Measurements from ENCODE around the gene PLEKHM3. TPM values are rescaled to one million over a fixed set of nuclear protein-coding genes. Genes with fewer than 3 reads are reported as not detected.

The PLEKHM3 gene
- polyA plus RNA-seq, 1 experiment = 7.0 TPM

DNA sequence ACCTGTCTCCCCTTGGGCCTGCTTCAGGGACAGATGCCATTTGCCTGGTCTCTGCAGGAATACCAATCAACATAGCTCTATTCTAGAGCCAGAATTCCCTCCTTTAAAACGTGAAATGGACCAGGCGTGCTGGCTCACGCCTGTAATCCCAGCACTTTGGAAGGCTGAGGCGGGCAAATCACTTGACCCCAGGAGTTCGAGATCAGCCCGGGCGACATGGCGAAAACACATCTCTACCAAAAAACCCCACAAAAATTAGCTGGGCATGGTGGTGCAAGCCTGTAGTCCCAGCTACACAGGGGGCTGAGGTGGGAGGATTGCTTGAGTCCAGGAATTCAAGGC, 127.0 kb downstream of the PLEKHM3 start:
- no peak overlapping the region for H3K4me3 ChIP-seq (ENCODE audit: low read depth, low read length)
- TF ChIP-seq, protein P1, sequence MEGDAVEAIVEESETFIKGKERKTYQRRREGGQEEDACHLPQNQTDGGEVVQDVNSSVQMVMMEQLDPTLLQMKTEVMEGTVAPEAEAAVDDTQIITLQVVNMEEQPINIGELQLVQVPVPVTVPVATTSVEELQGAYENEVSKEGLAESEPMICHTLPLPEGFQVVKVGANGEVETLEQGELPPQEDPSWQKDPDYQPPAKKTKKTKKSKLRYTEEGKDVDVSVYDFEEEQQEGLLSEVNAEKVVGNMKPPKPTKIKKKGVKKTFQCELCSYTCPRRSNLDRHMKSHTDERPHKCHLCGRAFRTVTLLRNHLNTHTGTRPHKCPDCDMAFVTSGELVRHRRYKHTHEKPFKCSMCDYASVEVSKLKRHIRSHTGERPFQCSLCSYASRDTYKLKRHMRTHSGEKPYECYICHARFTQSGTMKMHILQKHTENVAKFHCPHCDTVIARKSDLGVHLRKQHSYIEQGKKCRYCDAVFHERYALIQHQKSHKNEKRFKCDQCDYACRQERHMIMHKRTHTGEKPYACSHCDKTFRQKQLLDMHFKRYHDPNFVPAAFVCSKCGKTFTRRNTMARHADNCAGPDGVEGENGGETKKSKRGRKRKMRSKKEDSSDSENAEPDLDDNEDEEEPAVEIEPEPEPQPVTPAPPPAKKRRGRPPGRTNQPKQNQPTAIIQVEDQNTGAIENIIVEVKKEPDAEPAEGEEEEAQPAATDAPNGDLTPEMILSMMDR (IDR thresholded peaks at IDR 0.05; ENCODE audit: low read depth, low read length) = no peak
- POLR2A ChIA-PET = no interaction called here
- H3K27ac ChIP-seq (ENCODE audit: low read depth, low read length) = no peak overlapping the region
- no peak for DNase-seq (ENCODE audit: low read depth, low spot score)
- CTCF ChIA-PET = no interaction called here
- H3K9me3 ChIP-seq (ENCODE audit: control insufficient read depth, insufficient read depth, low read length) = no peaks in the 10 kb centered on the region
- no peaks in the 10 kb centered on the region for H3K27me3 ChIP-seq (ENCODE audit: control insufficient read depth, insufficient read depth, low read length)

DNA sequence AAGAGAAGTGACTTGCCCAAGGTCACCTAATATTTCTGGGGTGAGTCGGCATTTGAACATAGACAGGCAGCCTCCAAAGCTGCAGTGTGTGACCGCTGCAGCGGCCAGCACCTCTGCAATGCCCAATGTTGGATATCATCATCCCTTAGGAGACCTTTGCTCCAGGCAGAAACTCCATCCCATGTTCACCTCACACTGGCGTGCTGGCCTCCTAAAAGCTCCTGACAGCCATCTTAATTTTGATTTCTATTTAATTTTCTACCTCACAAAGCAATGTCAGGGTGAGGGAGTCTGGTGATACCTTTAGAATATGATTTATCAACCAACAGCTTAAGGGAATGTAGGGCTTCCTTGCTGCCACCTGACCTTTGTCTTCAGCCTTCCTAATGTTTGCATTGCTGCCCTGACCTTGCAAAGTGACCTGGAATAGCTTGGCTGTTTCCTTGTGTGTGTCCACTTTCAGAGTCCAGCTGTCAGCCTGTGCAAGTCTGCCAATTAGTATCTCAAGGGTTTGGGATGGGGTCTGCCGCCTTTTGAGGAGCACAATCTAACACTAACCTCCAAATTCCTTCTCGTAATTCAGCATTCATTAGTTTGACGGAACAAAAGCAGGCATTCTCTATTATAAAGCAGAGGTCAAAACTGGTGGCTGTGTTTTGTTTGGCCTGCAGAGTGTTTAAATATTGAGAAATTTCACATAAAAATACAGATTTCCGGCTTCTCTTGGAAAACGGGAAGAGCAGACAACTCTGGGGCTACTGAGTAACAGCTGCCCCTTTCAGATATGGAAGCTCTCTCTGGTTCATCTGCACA, 127.6 kb downstream of the PLEKHM3 start:
- Histone ChIP-seq H3K9me3 (ENCODE audit: control insufficient read depth, insufficient read depth, low read length) (no peaks in the 10 kb centered on the region), H3K27me3 (ENCODE audit: control insufficient read depth, insufficient read depth, low read length) (no peaks in the 10 kb centered on the region), H3K4me3 (ENCODE audit: low read depth, low read length) (no peak overlapping the region), H3K27ac (ENCODE audit: low read depth, low read length) (no peak overlapping the region)
- ChIA-PET CTCF (interaction anchor here (1.5 kb wide), 1 partner anchor 75 kb away, joined by 4 read pairs; no protein-coding TSS in a partner anchor), POLR2A (no interaction called here)
- TF ChIP-seq, protein P1 (IDR thresholded peaks at IDR 0.05; ENCODE audit: low read depth, low read length) = no peak
- no peak for DNase-seq (ENCODE audit: low read depth, low spot score)

DNA sequence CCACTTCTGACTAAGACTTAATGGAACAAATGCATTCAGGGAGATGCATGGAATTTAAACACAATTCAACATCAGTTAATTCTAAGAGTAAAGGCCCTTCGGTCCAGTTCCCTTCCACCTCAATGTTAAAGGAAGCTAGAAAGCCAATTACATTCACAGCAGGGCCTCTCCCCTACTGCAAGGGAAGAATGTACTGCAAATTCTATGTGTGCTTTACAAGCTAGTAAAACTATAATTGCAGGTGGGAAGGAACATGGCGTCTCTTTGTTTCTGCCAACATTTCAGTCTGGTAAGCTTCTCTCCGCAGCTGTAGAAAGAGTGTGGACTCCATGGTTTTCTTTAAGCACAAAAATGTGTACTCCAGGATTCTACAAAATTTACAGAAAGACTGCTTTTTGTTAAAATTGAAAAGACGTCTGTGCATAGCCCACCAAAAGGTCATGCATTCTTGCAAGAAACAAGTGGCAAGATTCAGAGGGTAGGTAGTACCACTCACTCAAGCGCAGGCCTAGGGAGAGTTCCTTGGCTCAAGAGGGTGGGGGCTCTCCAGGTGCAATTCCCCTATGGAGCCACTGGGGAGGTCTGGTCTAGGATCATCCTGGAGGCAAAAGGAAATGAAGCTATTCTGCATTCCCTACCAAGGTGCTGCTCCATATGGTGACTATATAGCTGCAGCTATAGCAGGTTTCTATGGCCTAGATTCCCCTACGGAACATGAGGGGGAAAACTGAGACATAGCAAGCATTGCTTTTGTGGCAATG, 128.6 kb downstream of the PLEKHM3 start:
- ChIA-PET CTCF (interaction anchor here (1.5 kb wide), 1 partner anchor 76 kb away, joined by 4 read pairs; no protein-coding TSS in a partner anchor), POLR2A (no interaction called here)
- no peak overlapping the region for H3K27ac ChIP-seq (ENCODE audit: low read depth, low read length)
- TF ChIP-seq, protein P1 (IDR thresholded peaks at IDR 0.05; ENCODE audit: low read depth, low read length) = 0 out of 2 replicates have a peak, but pooled peaks have one; percentile 13
- no peak overlapping the region for H3K4me3 ChIP-seq (ENCODE audit: low read depth, low read length)
- H3K9me3 ChIP-seq (ENCODE audit: control insufficient read depth, insufficient read depth, low read length) = no peaks in the 10 kb centered on the region
- DNase-seq (ENCODE audit: low read depth, low spot score) = no peak
- no peaks in the 10 kb centered on the region for H3K27me3 ChIP-seq (ENCODE audit: control insufficient read depth, insufficient read depth, low read length)

- POLR2A ChIA-PET = no interaction called here
- no peak overlapping the region for H3K27ac ChIP-seq (ENCODE audit: low read depth, low read length)
- DNase-seq (ENCODE audit: low read depth, low spot score) = no peak
- H3K4me3 ChIP-seq (ENCODE audit: low read depth, low read length) = no peak overlapping the region
- TF ChIP-seq, protein P1 (IDR thresholded peaks at IDR 0.05; ENCODE audit: low read depth, low read length) = no peak
- H3K9me3 ChIP-seq (ENCODE audit: control insufficient read depth, insufficient read depth, low read length) = no peaks in the 10 kb centered on the region
- no peaks in the 10 kb centered on the region for H3K27me3 ChIP-seq (ENCODE audit: control insufficient read depth, insufficient read depth, low read length)
- CTCF ChIA-PET = interaction anchor here (1.1 kb wide), 1 partner anchor 145 kb away, joined by 4 read pairs; no protein-coding TSS in a partner anchor
These were observed 130.0 kb downstream of the PLEKHM3 start for GRCh38 chr2:207895274-207895860.

Data from AG04450 (cell line).